HEK293T (cell line): ENCODE measurements around the gene PEX6.

Experiments
- CTCF ChIA-PET: fragments of 350-600 bp; formaldehyde crosslinking; extraction: SDS; loops from one replicate; lab custom pipeline; 2021; ENCODE audit warnings: antibody characterized with exemption, inconsistent platforms; lab: Yijun Ruan, JAX
- POLR2A ChIA-PET: fragments of 350-600 bp; formaldehyde crosslinking; extraction: SDS; loops from one replicate; lab custom pipeline; 2020; ENCODE audit warnings: antibody characterized with exemption, inconsistent platforms; lab: Yijun Ruan, JAX
- DNase-seq: peaks from one replicate; pipeline ENCODE4 v3.0.0; 2012; ENCODE audit warnings: mixed read lengths; ENCODE audit errors: extremely low spot score
- ARNT ChIP-seq: fragments of 450-650 bp; IDR thresholded peaks from 2 replicates; pipeline ENCODE4 v1.6.1; 2017; ENCODE audit warnings: mild to moderate bottlenecking
- BHLHE40 ChIP-seq: fragments of 450-650 bp; IDR thresholded peaks from 2 replicates; pipeline ENCODE4 v1.6.1; 2016; ENCODE audit warnings: mild to moderate bottlenecking, moderate library complexity, borderline replicate concordance
- CTBP1 ChIP-seq: fragments of 450-650 bp; IDR thresholded peaks from 2 replicates; pipeline ENCODE4 v1.6.1; 2016; ENCODE audit warnings: borderline replicate concordance
- ELF4 ChIP-seq: fragments of 450-650 bp; IDR thresholded peaks from 2 replicates; pipeline ENCODE4 v1.6.1; 2017; ENCODE audit warnings: antibody characterized with exemption
- FOXA1 ChIP-seq: fragments of 450-650 bp; IDR thresholded peaks from 2 replicates; pipeline ENCODE4 v1.6.1; 2016; ENCODE audit warnings: mild to moderate bottlenecking
- FOXK2 ChIP-seq: fragments of 450-650 bp; IDR thresholded peaks from 2 replicates; pipeline ENCODE4 v1.6.1; 2016; ENCODE audit warnings: mild to moderate bottlenecking
- FOXM1 ChIP-seq: fragments of 450-650 bp; IDR thresholded peaks from 2 replicates; pipeline ENCODE4 v1.6.1; 2017; ENCODE audit warnings: mild to moderate bottlenecking, borderline replicate concordance
- HDGF ChIP-seq: fragments of 450-650 bp; IDR thresholded peaks from 2 replicates; pipeline ENCODE4 v1.6.1; 2017; ENCODE audit warnings: antibody characterized with exemption, borderline replicate concordance
- L3MBTL2 ChIP-seq: fragments of 450-650 bp; conservative IDR thresholded peaks from 2 replicates; pipeline ENCODE4 v1.6.1; 2016; ENCODE audit warnings: mild to moderate bottlenecking
- LEF1 ChIP-seq: fragments of 450-650 bp; IDR thresholded peaks from 2 replicates; pipeline ENCODE4 v1.6.1; 2017; ENCODE audit warnings: mild to moderate bottlenecking, borderline replicate concordance
- NFRKB ChIP-seq: fragments of 450-650 bp; IDR thresholded peaks from 2 replicates; pipeline ENCODE4 v1.6.1; 2016; ENCODE audit warnings: mild to moderate bottlenecking, moderate library complexity
- SP1 ChIP-seq: fragments of 450-650 bp; IDR thresholded peaks from 2 replicates; pipeline ENCODE4 v1.6.1; 2017
- SUZ12 ChIP-seq: fragments of 450-650 bp; IDR thresholded peaks from 2 replicates; pipeline ENCODE4 v1.6.1; 2016; ENCODE audit warnings: mild to moderate bottlenecking
- TARDBP ChIP-seq: fragments of 450-650 bp; IDR thresholded peaks from 2 replicates; pipeline ENCODE4 v1.6.1; 2016
- ZNF384 ChIP-seq: fragments of 450-650 bp; IDR thresholded peaks from 2 replicates; pipeline ENCODE4 v1.6.1; 2016
- TF ChIP-seq, protein P1 (sequence below): fragments of 450-650 bp; IDR thresholded peaks from 2 replicates; pipeline ENCODE4 v1.6.1; 2016

The PEX6 gene

DNA sequence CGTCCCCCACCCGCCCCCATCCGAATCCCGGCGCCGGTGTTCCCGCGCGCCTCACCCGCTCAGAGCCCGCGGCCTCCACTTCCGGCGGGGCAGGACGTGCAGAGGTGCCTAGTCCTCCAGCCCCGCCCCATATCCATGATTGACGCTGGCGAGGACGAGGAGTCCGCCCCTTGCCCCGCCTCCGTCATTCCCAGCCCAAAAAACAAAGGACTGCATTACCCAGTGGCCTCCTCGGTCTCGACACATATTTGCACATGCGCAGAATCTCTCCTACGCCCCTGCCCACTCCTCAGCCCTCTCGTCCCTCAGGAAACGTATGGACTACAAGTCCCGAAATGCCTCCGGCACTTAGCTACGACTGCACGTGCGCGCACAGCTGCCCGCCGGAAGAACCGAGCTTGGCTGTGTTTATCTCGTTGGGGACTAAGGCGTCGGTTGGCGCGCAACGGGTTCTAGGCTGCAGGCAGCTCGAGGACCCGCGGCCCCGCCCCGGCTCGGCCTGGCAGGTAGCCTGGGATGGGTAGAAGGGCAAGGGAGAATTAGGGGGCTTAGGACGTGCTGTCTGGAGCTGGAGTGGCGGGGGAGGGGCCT lies 35.0 kb upstream of the PEX6 start, which contains the start of the genes KLHDC3 and MEA1:
Gene KLHDC3, plus strand, starts transcription at position 407 of the 591 bp plus-strand sequence. CDS start 2,944 bp downstream, outside the sequence.
Gene MEA1, minus strand, starts transcription at position 104 of the 591 bp plus-strand sequence. CDS start 133 bp downstream, outside the sequence.
- peak; percentile 99 for DNase-seq
- ChIA-PET POLR2A (interaction anchor here (0.6 to 7.4 kb wide), 28 partner anchors 8 to 1206 kb away, joined by 3 to 78 read pairs (median 4); partner anchors contain the start of genes CNPY3, CUL7, KLC4 and MRPL2), CTCF (interaction anchor here (0.9 kb wide), 1 partner anchor 130 kb away, joined by 4 read pairs; no protein-coding TSS in a partner anchor)
- TF ChIP-seq L3MBTL2 = peak; percentile 80
- peak; percentile 90 for TF ChIP-seq FOXK2
- no peak for TF ChIP-seq FOXM1
- 0 out of 2 replicates have a peak, but pooled peaks have one; percentile 67 for TF ChIP-seq HDGF
- TF ChIP-seq, protein P1, sequence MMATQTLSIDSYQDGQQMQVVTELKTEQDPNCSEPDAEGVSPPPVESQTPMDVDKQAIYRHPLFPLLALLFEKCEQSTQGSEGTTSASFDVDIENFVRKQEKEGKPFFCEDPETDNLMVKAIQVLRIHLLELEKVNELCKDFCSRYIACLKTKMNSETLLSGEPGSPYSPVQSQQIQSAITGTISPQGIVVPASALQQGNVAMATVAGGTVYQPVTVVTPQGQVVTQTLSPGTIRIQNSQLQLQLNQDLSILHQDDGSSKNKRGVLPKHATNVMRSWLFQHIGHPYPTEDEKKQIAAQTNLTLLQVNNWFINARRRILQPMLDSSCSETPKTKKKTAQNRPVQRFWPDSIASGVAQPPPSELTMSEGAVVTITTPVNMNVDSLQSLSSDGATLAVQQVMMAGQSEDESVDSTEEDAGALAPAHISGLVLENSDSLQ = peak; percentile 99
- TF ChIP-seq SP1 = no peak

DNA sequence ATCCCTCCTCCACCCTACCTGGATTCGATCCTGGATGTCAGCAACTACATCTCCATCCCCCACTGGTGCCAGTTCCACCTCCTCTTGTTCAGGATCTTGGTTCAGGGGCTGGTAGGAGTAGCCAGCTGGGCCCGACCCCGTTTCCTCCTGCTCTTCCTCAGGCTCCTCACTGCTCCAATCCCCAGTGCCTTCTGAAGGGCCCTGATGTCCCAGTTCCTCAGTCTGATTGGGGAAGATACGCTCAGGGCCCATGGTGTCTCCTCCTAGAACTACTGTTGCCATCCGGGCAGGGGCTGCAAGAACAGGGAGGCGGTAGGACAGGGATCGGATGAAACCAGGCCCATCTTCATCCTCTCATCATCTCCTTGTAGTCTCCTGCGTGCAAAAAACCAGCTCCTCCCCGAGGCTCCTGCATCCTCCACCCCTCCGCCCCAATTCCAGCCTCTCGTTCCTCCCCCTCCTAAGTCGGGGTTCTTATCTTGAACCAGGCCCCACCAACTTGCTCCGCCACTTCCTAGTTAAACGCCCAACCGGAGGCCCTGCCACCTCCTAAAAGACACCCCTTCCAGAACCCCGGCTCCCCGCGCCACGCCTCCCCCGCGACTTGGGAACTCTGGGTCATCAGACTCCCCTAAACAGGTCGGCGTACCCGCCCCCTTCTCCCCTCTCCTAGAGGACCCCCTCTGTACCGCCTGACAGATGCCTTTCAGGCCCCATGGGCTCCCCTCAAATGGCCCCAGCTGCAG lies 34.3 kb upstream of the PEX6 start:
- no peak for DNase-seq
- POLR2A ChIA-PET = interaction anchor here (0.6 to 7.4 kb wide), 21 partner anchors 8 to 157 kb away, joined by 3 to 78 read pairs (median 4); partner anchors contain the start of genes CNPY3, CUL7, KLC4 and MRPL2
- CTCF ChIA-PET = interaction anchor here (0.9 to 1.0 kb wide), 2 partner anchors 130 to 131 kb away, joined by 3 to 4 read pairs; no protein-coding TSS in a partner anchor
- TF ChIP-seq LEF1 = no peak
- TF ChIP-seq, protein P1 = no peak

GRCh38 chr6:43012364-43012763 lies 33.4 kb upstream of the PEX6 start:
- ChIA-PET CTCF (interaction anchor here (1.0 kb wide), 1 partner anchor 131 kb away, joined by 3 read pairs; no protein-coding TSS in a partner anchor), POLR2A (interaction anchor here (1.0 to 7.4 kb wide), 7 partner anchors 9 to 158 kb away, joined by 3 to 78 read pairs (median 4); partner anchors contain the start of genes CNPY3, CUL7, PEX6 and PPP2R5D)
- no peak for TF ChIP-seq FOXM1
- no peak for TF ChIP-seq CTBP1
- TF ChIP-seq SUZ12 = no peak
- TF ChIP-seq FOXA1 = no peak

DNA sequence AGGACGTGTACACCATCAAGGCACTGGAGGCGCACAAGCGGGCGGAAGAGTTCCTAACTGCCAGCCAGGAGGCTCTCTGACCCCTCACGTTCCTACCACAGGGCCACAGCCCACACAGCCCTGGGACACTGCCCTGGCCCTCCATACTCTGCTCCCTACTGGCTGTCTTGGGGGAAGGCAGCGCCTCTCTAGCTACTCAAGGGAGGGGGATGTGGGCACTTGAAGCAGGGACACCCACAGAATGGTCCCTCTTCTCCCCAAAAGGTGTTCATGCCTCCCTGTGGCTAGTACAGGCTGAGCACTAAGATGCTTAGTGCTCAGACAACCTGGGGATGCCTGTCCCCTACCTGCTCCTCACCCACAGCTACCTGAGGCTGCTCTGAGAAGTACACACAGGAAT lies 32.2 kb upstream of the PEX6 start:
- no peak for TF ChIP-seq ELF4
- no peak for TF ChIP-seq FOXK2
- TF ChIP-seq, protein P1 = no peak
- no peak for TF ChIP-seq L3MBTL2
- TF ChIP-seq TARDBP = no peak
- no peak for TF ChIP-seq CTBP1
- TF ChIP-seq SP1 = no peak
- no peak for TF ChIP-seq NFRKB
- no peak for TF ChIP-seq LEF1
- TF ChIP-seq ZNF384 = no peak
- TF ChIP-seq FOXA1 = no peak
- no peak for TF ChIP-seq FOXM1
- no peak for TF ChIP-seq SUZ12
- no peak for TF ChIP-seq BHLHE40
- TF ChIP-seq ARNT = no peak
- no peak for TF ChIP-seq HDGF
- ChIA-PET POLR2A (interaction anchor here (0.8 to 7.4 kb wide), 5 partner anchors 10 to 41 kb away, joined by 3 to 78 read pairs (median 6); partner anchors contain the start of genes PEX6, PPP2R5D and RRP36), CTCF (no interaction called here)
- no peak for DNase-seq

More at GRCh38 chr6:43012364-43012763, 33.4 kb upstream of the PEX6 start:
- DNase-seq = no peak

DNA sequence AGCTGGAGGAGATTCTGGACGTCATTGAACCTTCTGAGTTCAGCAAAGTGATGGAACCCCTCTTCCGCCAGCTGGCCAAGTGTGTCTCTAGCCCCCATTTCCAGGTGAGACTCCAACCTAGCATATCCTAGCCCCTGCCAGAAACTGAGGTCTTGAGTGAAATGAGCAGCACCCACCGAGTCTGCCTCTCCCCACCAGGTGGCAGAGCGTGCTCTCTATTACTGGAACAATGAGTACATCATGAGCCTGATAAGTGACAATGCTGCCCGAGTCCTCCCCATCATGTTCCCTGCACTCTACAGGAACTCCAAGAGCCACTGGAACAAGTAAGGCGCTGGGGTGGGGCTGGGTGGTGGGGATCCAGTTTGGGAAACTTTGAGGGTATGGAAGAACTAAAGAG lies 30.1 kb upstream of the PEX6 start:
- TF ChIP-seq LEF1 (no peak), CTBP1 (no peak), NFRKB (no peak), ARNT (no peak), SUZ12 (no peak), ZNF384 (no peak), FOXA1 (no peak), ELF4 (no peak), FOXM1 (no peak)
- TF ChIP-seq, protein P1 = no peak
- POLR2A ChIA-PET = interaction anchor here (2.4 to 7.4 kb wide), 3 partner anchors 12 to 30 kb away, joined by 6 to 78 read pairs (median 13); partner anchors contain the start of genes PEX6, PPP2R5D and RRP36
- peak; percentile 46 for DNase-seq
- CTCF ChIA-PET = interaction anchor here (0.9 kb wide), 1 partner anchor 135 kb away, joined by 3 read pairs; no protein-coding TSS in a partner anchor
